Measurements from ENCODE around the gene ARRDC3. TPM values are rescaled to one million over a fixed set of nuclear protein-coding genes. Genes with fewer than 3 reads are reported as not detected.
A peak's percentile ranks its signal among the peaks of the same experiment; 100 is the strongest.

ARRDC3 gene
- total RNA-seq, 2 experiments from 2014 or later, result 36.5 to 37.1 TPM

DNA sequence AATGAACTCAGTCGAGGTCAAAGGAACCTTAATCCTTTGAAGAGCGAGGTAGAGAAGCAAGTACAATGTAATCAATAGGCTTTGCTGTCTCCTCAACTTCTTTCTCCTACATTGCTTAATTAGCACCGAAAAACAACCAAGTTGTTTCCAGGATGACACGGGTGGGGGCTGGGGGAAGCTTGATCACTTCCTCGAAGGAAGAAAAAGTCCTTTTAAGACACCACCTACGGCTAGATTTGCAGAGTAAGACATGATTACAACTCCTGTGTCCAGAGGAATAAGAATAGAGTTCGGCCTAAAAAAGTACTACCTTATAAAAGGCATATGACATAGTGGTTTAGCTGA, 811 bp upstream of the ARRDC3 start:
- CTCF ChIA-PET, result interaction anchor here (0.9 to 6.6 kb wide), 40 partner anchors 9 to 518 kb away, joined by 3 to 230 read pairs (median 10); no protein-coding TSS in a partner anchor
- Mint-ChIP-seq H3K27me3 (ENCODE audit: low read depth) (peaks cover 2% of the 10 kb centered on the region), H3K27ac (peak overlapping the region; percentile 99)

DNA sequence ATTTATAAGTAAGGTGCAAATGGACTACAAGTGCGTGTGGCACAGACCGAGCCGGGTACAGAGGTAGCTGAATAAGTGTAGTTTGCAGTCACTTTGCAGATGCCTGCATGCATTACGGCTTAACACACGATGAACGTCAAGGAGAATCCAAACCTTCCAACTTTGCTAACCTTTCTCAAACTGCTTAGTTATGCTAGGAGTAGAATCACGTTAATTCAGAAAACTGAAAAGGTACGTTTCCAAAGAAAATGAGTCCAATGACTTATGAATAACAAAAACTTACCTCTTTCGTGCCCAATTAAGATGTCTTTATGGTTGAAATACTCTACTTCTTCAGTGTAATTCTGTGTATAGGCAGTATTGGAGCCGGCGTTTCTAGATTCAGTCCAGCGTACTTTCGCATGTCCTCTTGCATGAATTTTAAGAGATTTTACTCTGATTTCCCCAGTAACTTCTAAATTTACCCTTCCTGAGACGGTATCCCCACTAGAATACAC, 539 bp downstream of the ARRDC3 start:
- peak; percentile 54 for DNase-seq
- peak overlapping the region; percentile 87 for H3K4me3 Mint-ChIP-seq
- peaks cover 25% of the 10 kb centered on the region for H3K4me1 Mint-ChIP-seq (ENCODE audit: low read depth)
- ChIA-PET POLR2A (interaction anchor here (0.5 to 4.0 kb wide), 31 partner anchors 8 to 509 kb away, joined by 3 to 65 read pairs (median 3); no protein-coding TSS in a partner anchor), CTCF (interaction anchor here (0.8 to 6.6 kb wide), 13 partner anchors 16 to 517 kb away, joined by 3 to 230 read pairs (median 24); no protein-coding TSS in a partner anchor)
- peaks cover 23% of the 10 kb centered on the region for H3K36me3 Mint-ChIP-seq (ENCODE audit: low read depth)
- H3K27me3 Mint-ChIP-seq (ENCODE audit: low read depth), result peaks cover 2% of the 10 kb centered on the region
- peak overlapping the region; percentile 99 for H3K27ac Mint-ChIP-seq
- no peaks in the 10 kb centered on the region for H3K9me3 Mint-ChIP-seq (ENCODE audit: insufficient read depth)
- no peak for ATAC-seq

More for the DNA sequence above, 811 bp upstream of the ARRDC3 start:
- H3K36me3 Mint-ChIP-seq (ENCODE audit: low read depth), result peaks cover 19% of the 10 kb centered on the region
- no peak for ATAC-seq
- DNase-seq, result peak; percentile 36
- H3K9me3 Mint-ChIP-seq (ENCODE audit: insufficient read depth), result no peaks in the 10 kb centered on the region
- H3K4me1 Mint-ChIP-seq (ENCODE audit: low read depth), result peaks cover 18% of the 10 kb centered on the region
- POLR2A ChIA-PET, result interaction anchor here (0.8 to 4.0 kb wide), 23 partner anchors 9 to 322 kb away, joined by 3 to 65 read pairs (median 5); no protein-coding TSS in a partner anchor
- H3K4me3 Mint-ChIP-seq, result peak overlapping the region; percentile 87

DNA sequence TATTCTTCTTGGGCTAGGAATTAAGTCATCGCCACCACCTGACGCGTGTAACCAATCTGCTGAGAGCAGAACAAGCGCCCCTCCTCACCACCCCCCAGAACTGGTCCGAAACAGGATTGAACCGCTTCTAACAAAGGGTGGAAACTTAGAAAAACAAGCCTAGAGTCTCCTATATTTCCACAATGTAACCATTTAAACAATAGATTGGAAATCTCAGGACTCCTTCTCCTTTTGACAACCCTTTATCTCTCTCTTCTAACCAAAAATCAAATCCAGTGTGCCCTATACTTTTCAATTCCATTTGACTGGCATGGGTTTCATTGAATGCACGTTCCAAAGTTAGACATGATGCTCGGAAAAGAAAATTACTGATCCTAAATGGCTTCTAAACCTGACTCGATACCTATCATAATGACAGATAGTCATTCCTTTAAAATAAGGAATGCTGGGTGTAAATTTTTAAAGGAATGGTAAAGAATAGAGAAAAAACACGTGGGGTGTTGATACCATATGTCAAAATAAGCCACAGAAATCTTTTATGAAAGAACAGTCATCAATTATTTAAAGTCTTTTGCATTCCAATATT, 1.2 kb downstream of the ARRDC3 start:
- peak overlapping the region; percentile 87 for H3K4me3 Mint-ChIP-seq
- H3K27me3 Mint-ChIP-seq (ENCODE audit: low read depth), result peaks cover 2% of the 10 kb centered on the region
- peaks cover 32% of the 10 kb centered on the region for H3K4me1 Mint-ChIP-seq (ENCODE audit: low read depth)
- H3K27ac Mint-ChIP-seq, result peak overlapping the region; percentile 99
- ChIA-PET POLR2A (interaction anchor here (0.7 to 4.0 kb wide), 10 partner anchors 8 to 162 kb away, joined by 3 to 65 read pairs (median 12); no protein-coding TSS in a partner anchor), CTCF (interaction anchor here (1.6 to 6.6 kb wide), 3 partner anchors 68 to 163 kb away, joined by 10 to 230 read pairs (median 65); no protein-coding TSS in a partner anchor)
- ATAC-seq, result peak; percentile 11
- no peaks in the 10 kb centered on the region for H3K9me3 Mint-ChIP-seq (ENCODE audit: insufficient read depth)
- DNase-seq, result peak; percentile 91
- peaks cover 29% of the 10 kb centered on the region for H3K36me3 Mint-ChIP-seq (ENCODE audit: low read depth)

DNA sequence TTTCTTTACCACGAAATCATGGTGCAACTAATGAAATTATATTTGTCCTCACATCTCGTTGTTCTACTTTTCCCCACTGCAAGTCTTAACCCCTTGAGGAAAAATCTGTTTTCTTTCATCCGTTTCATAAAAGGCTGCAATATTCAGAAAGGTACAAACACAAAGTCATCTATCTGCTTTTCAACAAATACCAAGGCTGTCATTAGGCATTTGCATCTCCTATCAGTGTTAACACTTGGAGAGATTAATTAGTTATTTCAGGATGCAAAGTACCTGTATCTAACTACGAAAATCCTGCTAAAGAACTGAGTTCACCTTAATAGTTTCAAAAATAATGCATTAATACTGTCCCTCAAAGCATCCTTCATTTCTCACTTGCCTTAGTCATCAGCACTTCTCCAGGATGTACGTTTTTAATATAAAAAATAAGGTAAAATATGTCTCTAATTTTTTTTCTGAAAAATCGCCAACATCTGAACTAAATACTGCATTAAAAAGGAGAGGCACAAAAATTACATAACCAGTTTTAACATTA, 1.8 kb downstream of the ARRDC3 start:
- ATAC-seq, result no peak
- Mint-ChIP-seq H3K9me3 (ENCODE audit: insufficient read depth) (no peaks in the 10 kb centered on the region), H3K27ac (peak overlapping the region; percentile 99), H3K4me1 (ENCODE audit: low read depth) (peaks cover 32% of the 10 kb centered on the region), H3K4me3 (peak overlapping the region; percentile 87), H3K27me3 (ENCODE audit: low read depth) (peaks cover 2% of the 10 kb centered on the region), H3K36me3 (ENCODE audit: low read depth) (peaks cover 30% of the 10 kb centered on the region)
- no peak for DNase-seq
- ChIA-PET POLR2A (interaction anchor here (0.6 to 2.2 kb wide), 27 partner anchors 9 to 440 kb away, joined by 3 to 36 read pairs (median 4); no protein-coding TSS in a partner anchor), CTCF (interaction anchor here (0.7 to 1.6 kb wide), 5 partner anchors 70 to 217 kb away, joined by 3 to 6 read pairs (median 3); no protein-coding TSS in a partner anchor)

DNA sequence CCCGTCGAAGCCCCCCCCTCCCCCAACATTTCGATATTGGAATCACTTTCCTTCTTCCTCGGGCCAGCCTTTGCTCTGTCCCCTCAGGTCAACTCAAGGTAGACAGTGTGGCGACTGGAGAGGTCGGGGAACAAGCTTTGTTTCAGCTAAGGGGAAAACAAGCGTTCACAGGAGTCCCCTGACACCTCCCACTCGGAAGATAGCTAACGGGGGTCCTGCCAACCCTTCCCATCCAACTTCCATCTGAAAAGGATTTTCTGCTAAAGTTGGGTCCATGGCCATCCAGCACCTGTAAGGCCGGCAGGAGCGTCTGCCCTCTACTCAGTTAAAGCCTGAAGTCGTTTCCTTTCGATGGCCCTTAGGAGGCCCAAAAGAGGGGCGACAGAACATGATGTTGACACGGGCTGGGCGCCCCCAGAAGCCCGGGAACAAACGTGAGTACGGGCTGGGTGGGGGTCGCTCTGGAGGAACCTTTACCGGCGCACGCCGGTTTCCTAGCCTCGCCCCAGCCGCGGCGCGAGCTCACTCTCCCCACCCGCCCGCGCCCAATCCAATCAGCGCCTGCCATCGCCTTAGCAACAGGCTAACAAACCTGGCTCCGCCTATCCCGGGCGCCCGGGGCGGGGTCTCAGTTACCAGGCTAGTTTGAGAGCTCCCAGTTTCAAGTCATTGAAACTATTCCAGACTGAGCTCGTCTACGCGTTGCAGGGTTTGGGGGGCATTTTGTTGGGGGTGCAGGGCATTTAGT, 2.5 kb downstream of the ARRDC3 start:
- ATAC-seq, result peak; percentile 59
- H3K4me1 Mint-ChIP-seq (ENCODE audit: low read depth), result peaks cover 32% of the 10 kb centered on the region
- peak overlapping the region; percentile 87 for H3K4me3 Mint-ChIP-seq
- ChIA-PET POLR2A (interaction anchor here (0.6 to 2.2 kb wide), 33 partner anchors 9 to 971 kb away, joined by 3 to 36 read pairs (median 4); partner anchors contain the start of gene CETN3), CTCF (interaction anchor here (0.7 to 1.6 kb wide), 6 partner anchors 67 to 216 kb away, joined by 3 to 6 read pairs (median 4); no protein-coding TSS in a partner anchor)
- H3K9me3 Mint-ChIP-seq (ENCODE audit: insufficient read depth), result no peaks in the 10 kb centered on the region
- peak; percentile 99 for DNase-seq
- H3K27ac Mint-ChIP-seq, result peak overlapping the region; percentile 99
- peaks cover 32% of the 10 kb centered on the region for H3K36me3 Mint-ChIP-seq (ENCODE audit: low read depth)
- H3K27me3 Mint-ChIP-seq (ENCODE audit: low read depth), result no peaks in the 10 kb centered on the region

DNA sequence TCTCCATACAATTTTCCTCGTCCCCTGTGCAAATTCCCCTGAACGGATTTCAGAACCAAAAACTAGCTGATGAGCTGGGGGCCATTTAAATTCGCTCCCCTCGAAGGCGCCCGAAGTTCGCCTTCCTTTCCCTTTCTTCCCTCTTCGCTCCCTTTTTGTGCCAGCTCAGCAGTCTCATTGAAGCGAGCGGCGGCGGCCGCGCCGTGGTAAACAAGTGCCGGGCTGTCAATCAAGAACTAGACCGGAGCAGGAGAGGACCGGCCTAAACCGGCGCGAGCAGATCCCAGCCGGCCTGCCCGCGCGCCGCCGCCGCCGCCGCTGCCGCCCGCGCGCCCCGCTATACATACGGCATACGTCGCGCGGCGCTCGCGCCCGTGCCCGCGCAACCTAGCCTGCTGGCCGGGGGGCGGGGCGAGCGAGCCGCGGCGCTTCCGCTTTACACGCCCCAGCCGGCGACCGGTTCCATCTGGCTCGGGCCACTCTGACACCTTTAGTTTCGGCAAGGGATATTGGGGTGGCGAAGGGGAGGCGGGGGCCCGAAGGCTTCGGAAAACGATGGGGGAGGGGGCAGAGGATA, 3.1 kb downstream of the ARRDC3 start:
- DNase-seq, result peak; percentile 96
- no peaks in the 10 kb centered on the region for H3K9me3 Mint-ChIP-seq (ENCODE audit: insufficient read depth)
- POLR2A ChIA-PET, result interaction anchor here (0.6 to 2.2 kb wide), 18 partner anchors 9 to 970 kb away, joined by 3 to 36 read pairs (median 4); partner anchors contain the start of gene CETN3
- peak overlapping the region; percentile 88 for H3K4me3 Mint-ChIP-seq
- CTCF ChIA-PET, result interaction anchor here (0.6 to 1.6 kb wide), 5 partner anchors 66 to 514 kb away, joined by 3 to 6 read pairs (median 3); no protein-coding TSS in a partner anchor
- peaks cover 33% of the 10 kb centered on the region for H3K36me3 Mint-ChIP-seq (ENCODE audit: low read depth)
- H3K27me3 Mint-ChIP-seq (ENCODE audit: low read depth), result no peaks in the 10 kb centered on the region
- H3K27ac Mint-ChIP-seq, result peak overlapping the region; percentile 99
- peak; percentile 62 for ATAC-seq
- peaks cover 33% of the 10 kb centered on the region for H3K4me1 Mint-ChIP-seq (ENCODE audit: low read depth)

DNA sequence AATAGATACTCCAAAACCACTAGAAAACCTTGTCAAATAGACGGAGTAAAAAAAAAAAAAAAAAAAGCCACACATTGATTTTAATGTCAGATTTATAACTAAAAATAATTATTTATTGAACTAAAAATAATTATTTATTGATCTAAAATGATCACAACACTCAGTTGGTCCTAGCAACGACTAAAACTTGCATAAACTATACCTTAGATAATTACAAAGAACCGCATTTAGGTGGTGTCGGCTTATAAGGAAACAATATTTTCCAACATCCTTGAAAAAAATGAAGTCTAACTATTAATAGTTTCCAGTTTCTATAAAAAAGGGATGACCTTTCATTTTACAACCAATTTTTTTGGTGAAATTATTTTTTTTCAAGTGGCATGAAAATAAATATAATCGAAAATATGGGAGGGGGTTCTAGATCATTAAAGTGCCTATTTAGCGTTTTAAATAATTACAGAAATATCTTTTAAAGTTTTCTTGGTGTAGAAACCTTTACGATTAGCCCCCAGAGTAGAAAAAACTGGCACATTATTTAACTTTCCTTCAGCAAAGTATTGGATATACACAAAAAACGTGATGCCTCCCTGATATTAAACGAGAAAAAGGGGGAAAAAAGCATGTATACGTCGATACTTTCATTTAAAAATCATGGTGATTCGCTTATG, 3.7 kb downstream of the ARRDC3 start:
- peaks cover 28% of the 10 kb centered on the region for H3K4me1 Mint-ChIP-seq (ENCODE audit: low read depth)
- peaks cover 40% of the 10 kb centered on the region for H3K36me3 Mint-ChIP-seq (ENCODE audit: low read depth)
- H3K27me3 Mint-ChIP-seq (ENCODE audit: low read depth), result no peaks in the 10 kb centered on the region
- ChIA-PET CTCF (interaction anchor here (0.6 to 1.7 kb wide), 8 partner anchors 40 to 514 kb away, joined by 3 to 11 read pairs (median 4); no protein-coding TSS in a partner anchor), POLR2A (interaction anchor here (0.6 to 2.2 kb wide), 14 partner anchors 9 to 970 kb away, joined by 3 to 36 read pairs (median 6); partner anchors contain the start of gene CETN3)
- no peak for DNase-seq
- no peak for ATAC-seq
- no peaks in the 10 kb centered on the region for H3K9me3 Mint-ChIP-seq (ENCODE audit: insufficient read depth)
- H3K4me3 Mint-ChIP-seq, result peak overlapping the region; percentile 88
- H3K27ac Mint-ChIP-seq, result peak overlapping the region; percentile 97

DNA sequence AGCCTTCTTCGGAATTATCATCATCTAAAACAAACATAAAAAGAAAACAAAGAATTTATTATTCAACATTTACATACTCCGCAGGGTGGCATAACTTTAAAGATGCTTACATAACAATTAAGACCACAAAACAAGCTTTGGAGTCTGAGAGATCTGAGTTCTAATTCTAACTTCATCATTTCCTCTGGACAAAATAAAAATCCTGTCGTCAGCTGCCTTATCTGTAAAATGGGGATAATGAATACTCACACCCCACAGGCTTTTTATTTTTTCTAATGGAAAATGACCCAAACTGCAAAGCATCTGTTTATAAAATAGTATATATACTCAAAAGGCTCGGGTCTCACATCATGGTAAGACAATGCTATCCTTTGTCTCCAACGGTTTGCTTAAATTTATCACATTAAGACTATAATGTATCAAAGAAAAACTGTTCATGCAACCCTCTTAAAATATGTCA, 4.3 kb downstream of the ARRDC3 start:
- Mint-ChIP-seq H3K36me3 (ENCODE audit: low read depth) (peaks cover 44% of the 10 kb centered on the region), H3K9me3 (ENCODE audit: insufficient read depth) (no peaks in the 10 kb centered on the region), H3K27me3 (ENCODE audit: low read depth) (no peaks in the 10 kb centered on the region), H3K27ac (peak overlapping the region; percentile 97), H3K4me3 (peak overlapping the region; percentile 88), H3K4me1 (ENCODE audit: low read depth) (peaks cover 26% of the 10 kb centered on the region)
- DNase-seq (no peak), ATAC-seq (no peak)
- ChIA-PET CTCF (interaction anchor here (0.8 to 1.7 kb wide), 8 partner anchors 41 to 447 kb away, joined by 3 to 11 read pairs (median 4); no protein-coding TSS in a partner anchor), POLR2A (no interaction called here)

DNA sequence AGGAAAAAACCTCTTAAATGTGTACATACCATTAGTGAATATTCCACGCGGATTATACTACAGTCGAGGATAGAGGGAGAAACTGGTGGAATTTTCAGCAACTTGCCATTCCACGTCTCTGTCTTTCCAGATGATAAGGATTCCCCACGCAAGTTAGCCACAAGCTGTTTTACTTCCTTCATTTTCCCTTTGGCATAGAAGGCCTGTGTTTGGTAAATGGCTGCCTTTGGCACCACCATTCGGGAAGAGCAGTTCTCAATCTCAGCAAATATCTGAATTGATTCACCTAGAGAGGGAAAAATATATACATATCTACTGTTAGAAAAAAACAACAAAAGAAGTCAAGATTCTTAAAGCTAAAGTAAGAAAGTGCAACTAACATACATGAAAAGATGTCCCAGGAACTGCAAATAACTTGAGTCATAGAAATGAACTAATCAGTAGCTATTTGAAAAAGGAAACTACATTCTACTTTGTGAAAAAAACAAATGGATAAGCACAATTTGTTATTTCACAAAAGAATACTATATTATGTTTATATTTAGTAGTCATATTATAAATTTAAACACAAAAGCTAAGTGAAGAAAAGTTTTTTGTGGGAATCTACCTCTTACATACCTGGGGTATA, 8.1 kb downstream of the ARRDC3 start:
- ATAC-seq (no peak), DNase-seq (no peak)
- H3K27ac Mint-ChIP-seq, result no peak overlapping the region
- ChIA-PET POLR2A (interaction anchor here (0.6 to 1.4 kb wide), 6 partner anchors 8 to 75 kb away, joined by 3 to 6 read pairs (median 4); partner anchors contain the start of gene ARRDC3), CTCF (interaction anchor here (1.0 to 2.2 kb wide), 5 partner anchors 9 to 152 kb away, joined by 3 to 13 read pairs (median 4); no protein-coding TSS in a partner anchor)
- no peaks in the 10 kb centered on the region for H3K27me3 Mint-ChIP-seq (ENCODE audit: low read depth)
- peaks cover 65% of the 10 kb centered on the region for H3K36me3 Mint-ChIP-seq (ENCODE audit: low read depth)
- H3K9me3 Mint-ChIP-seq (ENCODE audit: insufficient read depth), result no peaks in the 10 kb centered on the region
- H3K4me3 Mint-ChIP-seq, result no peak overlapping the region
- H3K4me1 Mint-ChIP-seq (ENCODE audit: low read depth), result peaks cover 40% of the 10 kb centered on the region

DNA sequence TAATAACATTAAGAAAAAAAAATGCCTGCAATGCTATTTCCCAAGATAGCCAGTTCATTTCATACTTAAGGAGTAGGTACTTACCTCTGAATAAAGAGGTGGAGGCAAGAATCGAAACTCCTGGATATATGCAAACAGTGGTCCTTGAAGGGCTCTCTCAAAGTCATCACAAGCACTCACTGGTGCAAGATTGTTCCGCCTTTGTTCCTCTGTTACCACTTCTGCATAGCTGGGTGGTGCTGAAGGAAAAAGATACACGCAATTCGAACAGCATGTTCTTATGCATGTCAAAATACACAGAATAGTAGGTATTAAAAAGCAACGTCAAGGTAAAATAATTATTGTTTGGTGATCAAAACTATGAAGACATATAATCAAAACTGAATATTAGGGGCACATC, 9.5 kb downstream of the ARRDC3 start:
- Mint-ChIP-seq H3K27ac (no peak overlapping the region), H3K27me3 (ENCODE audit: low read depth) (no peaks in the 10 kb centered on the region), H3K4me3 (no peak overlapping the region), H3K4me1 (ENCODE audit: low read depth) (peaks cover 35% of the 10 kb centered on the region), H3K9me3 (ENCODE audit: insufficient read depth) (no peaks in the 10 kb centered on the region), H3K36me3 (ENCODE audit: low read depth) (peaks cover 66% of the 10 kb centered on the region)
- ATAC-seq (no peak), DNase-seq (no peak)
- ChIA-PET POLR2A (interaction anchor here (0.8 to 1.4 kb wide), 2 partner anchors 9 to 10 kb away, joined by 3 to 5 read pairs; partner anchors contain the start of gene ARRDC3), CTCF (no interaction called here)
